GM04504 (cell line): ENCODE results near the gene NBAS.

Source experiments
- DNase-seq: peaks from one replicate; pipeline ENCODE4 v3.0.0-alpha.2; 2012; ENCODE audit warnings: low read depth

The NBAS gene

GRCh38 chr2:15591373-15591691 is 30.2 kb upstream of the NBAS start:
- no peak for DNase-seq

- DNase-seq = peak; percentile 30
Measured at GRCh38 chr2:15588329-15588919, 27.3 kb upstream of the NBAS start.

GRCh38 chr2:15584767-15585469 is 23.8 kb upstream of the NBAS start:
- DNase-seq = no peak

- DNase-seq = no peak
Measured at GRCh38 chr2:15584316-15584715, 23.2 kb upstream of the NBAS start.

GRCh38 chr2:15583826-15584225 is 22.7 kb upstream of the NBAS start:
- DNase-seq = no peak

GRCh38 chr2:15582710-15583357 is 21.7 kb upstream of the NBAS start:
- no peak for DNase-seq

- DNase-seq = no peak
Measured at GRCh38 chr2:15580451-15580850, 19.3 kb upstream of the NBAS start.

GRCh38 chr2:15579641-15580040 is 18.5 kb upstream of the NBAS start:
- DNase-seq = no peak

GRCh38 chr2:15577071-15577735 is 16.1 kb upstream of the NBAS start:
- DNase-seq = peak; percentile 61

GRCh38 chr2:15571729-15572128 is 10.6 kb upstream of the NBAS start:
- DNase-seq = no peak

GRCh38 chr2:15570104-15570503 is 9.0 kb upstream of the NBAS start:
- no peak for DNase-seq

- no peak for DNase-seq
Measured at GRCh38 chr2:15568874-15569273, 7.7 kb upstream of the NBAS start.

GRCh38 chr2:15566912-15567311 is 5.8 kb upstream of the NBAS start:
- DNase-seq = no peak

- no peak for DNase-seq
Measured at GRCh38 chr2:15565994-15566671, 5.0 kb upstream of the NBAS start.

- DNase-seq = no peak
Measured at GRCh38 chr2:15565392-15565791, 4.3 kb upstream of the NBAS start.

GRCh38 chr2:15563227-15564100 is 2.3 kb upstream of the NBAS start:
- DNase-seq = no peak

GRCh38 chr2:15562354-15563031 is 1.4 kb upstream of the NBAS start:
- DNase-seq = no peak

GRCh38 chr2:15561574-15562344 is 625 bp upstream of the NBAS start:
- DNase-seq = no peak

- DNase-seq = no peak
Measured at GRCh38 chr2:15560140-15560987, 770 bp downstream of the NBAS start.
